ENCODE data around the gene AKT2.

Gene AKT2

DNA sequence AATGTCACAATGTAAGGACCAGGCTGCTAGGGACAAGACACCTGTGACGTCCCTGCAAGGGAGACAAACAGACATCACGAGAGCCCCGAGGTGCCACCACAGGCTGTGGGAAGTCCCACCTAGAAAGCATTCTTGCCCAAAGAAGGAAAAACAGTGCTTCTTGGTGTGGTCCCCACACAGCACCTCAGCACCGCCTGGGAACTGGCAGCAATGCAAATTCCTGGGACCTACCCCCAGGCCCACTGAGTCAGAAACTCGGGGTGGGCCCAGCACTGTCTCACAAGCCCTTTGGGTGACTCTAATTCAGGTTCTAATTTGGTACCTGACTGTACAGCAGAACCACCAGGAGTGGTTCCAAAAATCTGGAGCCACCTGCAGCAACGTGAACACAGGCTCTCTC, 44.8 kb downstream of the AKT2 start:
- H3F3A ChIP-seq (ENCODE audit: insufficient read depth), result no peaks in the 10 kb centered on the region
- no peaks in the 10 kb centered on the region for H4K20me1 ChIP-seq (ENCODE audit: low read depth, low read length)
- no peaks in the 10 kb centered on the region for H3K27me3 ChIP-seq (ENCODE audit: low read length)
- TF ChIP-seq, protein P1, sequence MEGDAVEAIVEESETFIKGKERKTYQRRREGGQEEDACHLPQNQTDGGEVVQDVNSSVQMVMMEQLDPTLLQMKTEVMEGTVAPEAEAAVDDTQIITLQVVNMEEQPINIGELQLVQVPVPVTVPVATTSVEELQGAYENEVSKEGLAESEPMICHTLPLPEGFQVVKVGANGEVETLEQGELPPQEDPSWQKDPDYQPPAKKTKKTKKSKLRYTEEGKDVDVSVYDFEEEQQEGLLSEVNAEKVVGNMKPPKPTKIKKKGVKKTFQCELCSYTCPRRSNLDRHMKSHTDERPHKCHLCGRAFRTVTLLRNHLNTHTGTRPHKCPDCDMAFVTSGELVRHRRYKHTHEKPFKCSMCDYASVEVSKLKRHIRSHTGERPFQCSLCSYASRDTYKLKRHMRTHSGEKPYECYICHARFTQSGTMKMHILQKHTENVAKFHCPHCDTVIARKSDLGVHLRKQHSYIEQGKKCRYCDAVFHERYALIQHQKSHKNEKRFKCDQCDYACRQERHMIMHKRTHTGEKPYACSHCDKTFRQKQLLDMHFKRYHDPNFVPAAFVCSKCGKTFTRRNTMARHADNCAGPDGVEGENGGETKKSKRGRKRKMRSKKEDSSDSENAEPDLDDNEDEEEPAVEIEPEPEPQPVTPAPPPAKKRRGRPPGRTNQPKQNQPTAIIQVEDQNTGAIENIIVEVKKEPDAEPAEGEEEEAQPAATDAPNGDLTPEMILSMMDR (IDR thresholded peaks at IDR 0.05; ENCODE audit: insufficient read depth, low read length, poor library complexity, severe bottlenecking), result no peak
- TF ChIP-seq EZH2phosphoT487 (conservative IDR thresholded peaks at IDR 0.05; ENCODE audit: low read length), result no peak
- H3K9me2 ChIP-seq (replicated peaks; ENCODE audit: insufficient read depth, low read length), result no peaks in the 10 kb centered on the region
- H3K9me3 ChIP-seq (ENCODE audit: insufficient read depth, low read length), result no peaks in the 10 kb centered on the region
- no peaks in the 10 kb centered on the region for H3K36me3 ChIP-seq (ENCODE audit: low read length)
- H3K4me2 ChIP-seq (ENCODE audit: low read depth, low read length, poor library complexity, severe bottlenecking), result no peak overlapping the region
- H3K79me2 ChIP-seq (ENCODE audit: insufficient read depth, low read length), result peaks cover 4% of the 10 kb centered on the region; the same call in 1 of the 2 replicates
- no peak overlapping the region for H3K27ac ChIP-seq (ENCODE audit: low read depth, low read length)
- H3K9ac ChIP-seq (ENCODE audit: low read length), result no peak overlapping the region
- H2AFZ ChIP-seq (ENCODE audit: low read depth, low read length, severe bottlenecking), result no peak overlapping the region
- H3K4me3 ChIP-seq (ENCODE audit: insufficient read depth, low read length, poor library complexity, severe bottlenecking), result no peak overlapping the region

DNA sequence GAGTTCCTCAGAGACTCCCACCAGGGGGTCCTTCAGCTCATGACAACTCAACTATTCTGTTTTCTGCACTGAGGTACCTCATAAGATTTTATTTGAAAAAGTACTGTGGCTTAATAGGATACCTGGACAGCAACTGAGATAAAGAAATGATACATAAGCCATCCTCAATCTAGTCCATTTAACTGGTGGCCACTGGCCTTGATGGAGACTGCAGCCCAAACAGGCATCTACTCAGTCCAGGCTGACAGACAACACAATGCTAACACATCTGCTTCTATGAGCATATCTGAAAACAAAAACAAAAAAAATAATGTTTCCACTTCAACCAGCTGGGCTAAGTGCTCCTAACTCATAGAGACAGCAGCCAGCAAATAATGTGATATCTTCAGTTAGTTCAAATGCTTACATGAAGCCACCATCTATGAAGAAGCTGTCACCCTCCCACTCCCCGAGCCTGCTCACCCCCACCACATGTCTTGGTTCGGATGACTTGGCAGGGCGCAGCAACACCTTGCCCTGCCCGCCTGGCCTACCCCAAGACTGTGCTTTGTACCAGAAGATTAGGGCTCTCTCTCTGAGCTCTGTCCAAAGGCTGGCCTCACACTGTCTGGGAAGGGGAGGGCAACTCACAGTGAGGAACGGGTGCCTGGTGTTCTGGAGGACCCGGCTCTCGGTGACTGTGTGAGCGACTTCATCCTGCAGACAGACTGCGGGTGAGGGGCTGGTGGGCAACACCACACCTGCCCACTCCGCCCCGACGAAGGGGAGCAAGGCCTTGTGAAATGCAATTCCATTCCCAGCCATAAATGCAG, 45.5 kb downstream of the AKT2 start:
- H3K9ac ChIP-seq (ENCODE audit: low read length), result no peak overlapping the region
- no peaks in the 10 kb centered on the region for H3K9me2 ChIP-seq (replicated peaks; ENCODE audit: insufficient read depth, low read length)
- H3K4me3 ChIP-seq (ENCODE audit: insufficient read depth, low read length, poor library complexity, severe bottlenecking), result no peak overlapping the region
- no peaks in the 10 kb centered on the region for H3F3A ChIP-seq (ENCODE audit: insufficient read depth)
- H4K20me1 ChIP-seq (ENCODE audit: low read depth, low read length), result no peaks in the 10 kb centered on the region
- H3K79me2 ChIP-seq (ENCODE audit: insufficient read depth, low read length), result 0 out of 2 replicates have a peak, but pooled peaks cover under 1% of the 10 kb centered on the region
- no peaks in the 10 kb centered on the region for H3K9me3 ChIP-seq (ENCODE audit: insufficient read depth, low read length)
- no peaks in the 10 kb centered on the region for H3K36me3 ChIP-seq (ENCODE audit: low read length)
- no peak overlapping the region for H3K4me2 ChIP-seq (ENCODE audit: low read depth, low read length, poor library complexity, severe bottlenecking)
- no peaks in the 10 kb centered on the region for H3K27me3 ChIP-seq (ENCODE audit: low read length)
- no peak overlapping the region for H2AFZ ChIP-seq (ENCODE audit: low read depth, low read length, severe bottlenecking)
- no peak for TF ChIP-seq EZH2phosphoT487 (conservative IDR thresholded peaks at IDR 0.05; ENCODE audit: low read length)
- TF ChIP-seq, protein P1 (IDR thresholded peaks at IDR 0.05; ENCODE audit: insufficient read depth, low read length, poor library complexity, severe bottlenecking), result no peak
- H3K27ac ChIP-seq (ENCODE audit: low read depth, low read length), result no peak overlapping the region

DNA sequence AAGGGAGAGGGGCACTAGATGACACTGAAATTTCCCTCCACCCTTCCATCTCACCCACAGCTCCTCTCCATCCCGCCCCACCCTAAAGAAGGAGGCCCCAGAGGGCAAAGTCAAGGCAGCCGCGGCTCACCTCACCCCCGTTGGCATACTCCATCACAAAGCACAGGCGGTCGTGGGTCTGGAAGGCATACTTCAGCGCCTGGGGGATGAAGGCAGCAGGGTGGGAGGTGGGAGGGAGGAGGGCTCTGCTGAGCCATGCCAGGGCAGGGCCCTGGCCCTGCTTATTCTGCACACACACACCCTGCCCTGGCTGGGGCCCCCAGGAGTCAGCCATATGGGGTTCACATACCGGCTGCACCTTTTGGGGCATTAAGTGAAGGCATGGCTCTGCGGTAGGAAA, 46.4 kb downstream of the AKT2 start:
- H3K9me3 ChIP-seq (ENCODE audit: insufficient read depth, low read length), result no peaks in the 10 kb centered on the region
- H3K36me3 ChIP-seq (ENCODE audit: low read length), result no peaks in the 10 kb centered on the region
- H3K27me3 ChIP-seq (ENCODE audit: low read length), result no peaks in the 10 kb centered on the region

More for the DNA sequence above, 46.4 kb downstream of the AKT2 start:
- Histone ChIP-seq H3K9me2 (replicated peaks; ENCODE audit: insufficient read depth, low read length) (no peaks in the 10 kb centered on the region), H3K27ac (ENCODE audit: low read depth, low read length) (no peak overlapping the region), H3K9ac (ENCODE audit: low read length) (no peak overlapping the region), H3K79me2 (ENCODE audit: insufficient read depth, low read length) (no peaks in the 10 kb centered on the region), H2AFZ (ENCODE audit: low read depth, low read length, severe bottlenecking) (no peak overlapping the region), H3F3A (ENCODE audit: insufficient read depth) (no peaks in the 10 kb centered on the region), H4K20me1 (ENCODE audit: low read depth, low read length) (no peaks in the 10 kb centered on the region), H3K4me2 (ENCODE audit: low read depth, low read length, poor library complexity, severe bottlenecking) (no peak overlapping the region), H3K4me3 (ENCODE audit: insufficient read depth, low read length, poor library complexity, severe bottlenecking) (no peak overlapping the region)
- TF ChIP-seq, protein P1 (IDR thresholded peaks at IDR 0.05; ENCODE audit: insufficient read depth, low read length, poor library complexity, severe bottlenecking), result no peak
- no peak for TF ChIP-seq EZH2phosphoT487 (conservative IDR thresholded peaks at IDR 0.05; ENCODE audit: low read length)

Measured in SU-DHL-6 (cell line).